ENCODE results near the gene DYNLL1. TPM values are rescaled to one million over a fixed set of nuclear protein-coding genes. Genes with fewer than 3 reads are reported as not detected.
A peak's percentile ranks its signal among the peaks of the same experiment; 100 is the strongest.
"Not testable (repeated sequence)": the region's sequence is repeated elsewhere in the genome, so short reads cannot be mapped to it uniquely, and the experiment has no call there.

The DYNLL1 gene
- total RNA-seq, 1 donor from 2014 or later, result 392 TPM

GRCh38 chr12:120529641-120530417 is 33.9 kb downstream of the DYNLL1 start:
- peak overlapping the region; percentile 100 for H3K4me3 Mint-ChIP-seq (ENCODE audit: unreplicated experiment)
- DNase-seq (ENCODE audit: low spot score), result peak; percentile 6
- peaks cover 4% of the 10 kb centered on the region for H3K27me3 Mint-ChIP-seq (ENCODE audit: unreplicated experiment)
- peaks cover 7% of the 10 kb centered on the region for H3K4me1 Mint-ChIP-seq (ENCODE audit: unreplicated experiment)
- H3K9me3 Mint-ChIP-seq (ENCODE audit: unreplicated experiment), result no peaks in the 10 kb centered on the region
- TF ChIP-seq CTCF (IDR thresholded peaks at IDR 0.05; ENCODE audit: unreplicated experiment), result no peak
- H3K36me3 Mint-ChIP-seq (ENCODE audit: low read depth, unreplicated experiment), result no peaks in the 10 kb centered on the region
- peak overlapping the region; percentile 99 for H3K27ac Mint-ChIP-seq (ENCODE audit: unreplicated experiment)

GRCh38 chr12:120530418-120530761 is 34.5 kb downstream of the DYNLL1 start:
- peaks cover 10% of the 10 kb centered on the region for H3K4me1 Mint-ChIP-seq (ENCODE audit: unreplicated experiment)
- H3K36me3 Mint-ChIP-seq (ENCODE audit: low read depth, unreplicated experiment), result not testable (repeated sequence)

GRCh38 chr12:120532701-120533238 is 36.9 kb downstream of the DYNLL1 start:
- no peak overlapping the region for H3K27ac Mint-ChIP-seq (ENCODE audit: unreplicated experiment)
- no peaks in the 10 kb centered on the region for H3K9me3 Mint-ChIP-seq (ENCODE audit: unreplicated experiment)
- no peak for DNase-seq (ENCODE audit: low spot score)
- no peaks in the 10 kb centered on the region for H3K36me3 Mint-ChIP-seq (ENCODE audit: low read depth, unreplicated experiment)
- TF ChIP-seq CTCF (IDR thresholded peaks at IDR 0.05; ENCODE audit: unreplicated experiment), result no peak
- peaks cover 4% of the 10 kb centered on the region for H3K27me3 Mint-ChIP-seq (ENCODE audit: unreplicated experiment)
- peaks cover 30% of the 10 kb centered on the region for H3K4me1 Mint-ChIP-seq (ENCODE audit: unreplicated experiment)
- no peak overlapping the region for H3K4me3 Mint-ChIP-seq (ENCODE audit: unreplicated experiment)

More at GRCh38 chr12:120530418-120530761, 34.5 kb downstream of the DYNLL1 start:
- H3K4me3 Mint-ChIP-seq (ENCODE audit: unreplicated experiment); H3K27me3 Mint-ChIP-seq (ENCODE audit: unreplicated experiment); H3K27ac Mint-ChIP-seq (ENCODE audit: unreplicated experiment); DNase-seq (ENCODE audit: low spot score); H3K9me3 Mint-ChIP-seq (ENCODE audit: unreplicated experiment): not testable (repeated sequence)

- Mint-ChIP-seq H3K27me3 (ENCODE audit: unreplicated experiment) (peaks cover 4% of the 10 kb centered on the region), H3K4me3 (ENCODE audit: unreplicated experiment) (peak within 1 kb of the TSS; percentile 95), H3K36me3 (ENCODE audit: low read depth, unreplicated experiment) (peaks cover 3% of the 10 kb centered on the region), H3K27ac (ENCODE audit: unreplicated experiment) (peak within 1 kb of the TSS; percentile 89), H3K9me3 (ENCODE audit: unreplicated experiment) (no peaks in the 10 kb centered on the region), H3K4me1 (ENCODE audit: unreplicated experiment) (peaks cover 39% of the 10 kb centered on the region)
- no peak for TF ChIP-seq CTCF (IDR thresholded peaks at IDR 0.05; ENCODE audit: unreplicated experiment)
- DNase-seq (ENCODE audit: low spot score), result peak; percentile 77
Measured at GRCh38 chr12:120534203-120534702, 38.3 kb downstream of the DYNLL1 start, which contains the start of gene RNF10. Gene RNF10, plus strand, starts transcription at chr12:120534356. Its CDS starts 456 bp downstream, at chr12:120534812.

GRCh38 chr12:120534703-120535655 is 39.1 kb downstream of the DYNLL1 start:
- peak overlapping the region; percentile 95 for H3K4me3 Mint-ChIP-seq (ENCODE audit: unreplicated experiment)
- peak overlapping the region; percentile 67 for H3K27ac Mint-ChIP-seq (ENCODE audit: unreplicated experiment)
- peaks cover 4% of the 10 kb centered on the region for H3K27me3 Mint-ChIP-seq (ENCODE audit: unreplicated experiment)
- no peak for TF ChIP-seq CTCF (IDR thresholded peaks at IDR 0.05; ENCODE audit: unreplicated experiment)
- peaks cover 3% of the 10 kb centered on the region for H3K36me3 Mint-ChIP-seq (ENCODE audit: low read depth, unreplicated experiment)
- DNase-seq (ENCODE audit: low spot score), result peak; percentile 60
- H3K9me3 Mint-ChIP-seq (ENCODE audit: unreplicated experiment), result no peaks in the 10 kb centered on the region
- H3K4me1 Mint-ChIP-seq (ENCODE audit: unreplicated experiment), result peaks cover 33% of the 10 kb centered on the region

Data from endothelial cell (in vitro differentiated cells).